NCI-H748 (cell line): ENCODE measurements around the gene SRGAP1.

Experiments used
- DNase-seq: peaks from one replicate; lab custom pipeline; 2025; ENCODE audit not compliant: unreplicated experiment; lab: John Stamatoyannopoulos, UW

Gene SRGAP1

GRCh38 chr12:63931703-63932102 is 87.2 kb downstream of the SRGAP1 start:
- DNase-seq: no peak

- no peak for DNase-seq
Observed at GRCh38 chr12:63934936-63935335, 90.4 kb downstream of the SRGAP1 start.

- DNase-seq: no peak
Observed at GRCh38 chr12:63935361-63935760, 90.9 kb downstream of the SRGAP1 start.

GRCh38 chr12:63937378-63938316 is 93.1 kb downstream of the SRGAP1 start:
- no peak for DNase-seq

- peak; percentile 64 for DNase-seq
Observed at GRCh38 chr12:63940310-63941005, 96.0 kb downstream of the SRGAP1 start.

- peak; percentile 30 for DNase-seq
Observed at GRCh38 chr12:63941166-63941800, 96.8 kb downstream of the SRGAP1 start.

- no peak for DNase-seq
Observed at GRCh38 chr12:63941879-63942278, 97.4 kb downstream of the SRGAP1 start.

- DNase-seq: no peak
Observed at GRCh38 chr12:63942464-63943241, 98.2 kb downstream of the SRGAP1 start.

- no peak for DNase-seq
Observed at GRCh38 chr12:63944034-63944579, 99.6 kb downstream of the SRGAP1 start.

- DNase-seq: peak; percentile 6
Observed at GRCh38 chr12:63944586-63945228, 100.2 kb downstream of the SRGAP1 start.

- DNase-seq: no peak
Observed at GRCh38 chr12:63945777-63946176, 101.3 kb downstream of the SRGAP1 start.

- DNase-seq: peak; percentile 16
Observed at GRCh38 chr12:63948211-63948610, 103.7 kb downstream of the SRGAP1 start.

GRCh38 chr12:63949902-63950301 is 105.4 kb downstream of the SRGAP1 start:
- no peak for DNase-seq

GRCh38 chr12:63952995-63953394 is 108.5 kb downstream of the SRGAP1 start:
- DNase-seq: no peak

GRCh38 chr12:63955831-63956666 is 111.5 kb downstream of the SRGAP1 start:
- DNase-seq: no peak

GRCh38 chr12:63957496-63957895 is 113.0 kb downstream of the SRGAP1 start:
- DNase-seq: no peak

- peak; percentile 87 for DNase-seq
Observed at GRCh38 chr12:63958876-63959580, 114.5 kb downstream of the SRGAP1 start.

GRCh38 chr12:63961048-63961447 is 116.5 kb downstream of the SRGAP1 start:
- DNase-seq: no peak

- DNase-seq: no peak
Observed at GRCh38 chr12:63961543-63961942, 117.0 kb downstream of the SRGAP1 start.
